GM18870 (cell line): ENCODE results near the gene IFI35.
"Not testable (repeated sequence)": the region's sequence is repeated elsewhere in the genome, so short reads cannot be mapped to it uniquely, and the experiment has no call there.

ENCODE experiments used
- ATAC-seq: cut with Tn5 transposase; IDR thresholded peaks from one replicate; pipeline ENCODE4 v1.9.1; 2021; ENCODE audit warnings: moderate library complexity; ENCODE audit not compliant: unreplicated experiment

Gene IFI35

DNA sequence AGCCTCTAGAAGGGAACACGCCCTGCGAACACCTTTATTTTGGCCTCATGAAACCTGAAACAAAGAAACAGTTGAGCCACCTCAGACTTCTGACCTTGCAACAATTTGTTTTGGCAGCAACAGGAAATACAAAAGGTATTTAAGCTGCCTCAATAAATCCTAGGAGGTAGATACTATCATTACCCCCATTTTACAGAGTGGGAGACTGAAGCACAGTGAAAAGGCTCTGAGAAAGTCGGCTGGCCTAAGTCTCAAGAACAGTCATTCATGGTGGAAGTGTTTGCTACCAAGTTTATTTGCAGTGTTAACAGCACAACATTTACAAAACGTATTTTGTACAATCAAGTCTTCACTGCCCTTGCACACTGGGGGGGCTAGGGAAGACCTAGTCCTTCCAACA lies 37.4 kb downstream of the IFI35 start:
- ATAC-seq, result no peak

GRCh38 chr17:43051969-43052368 lies 45.4 kb downstream of the IFI35 start:
- ATAC-seq, result no peak

DNA sequence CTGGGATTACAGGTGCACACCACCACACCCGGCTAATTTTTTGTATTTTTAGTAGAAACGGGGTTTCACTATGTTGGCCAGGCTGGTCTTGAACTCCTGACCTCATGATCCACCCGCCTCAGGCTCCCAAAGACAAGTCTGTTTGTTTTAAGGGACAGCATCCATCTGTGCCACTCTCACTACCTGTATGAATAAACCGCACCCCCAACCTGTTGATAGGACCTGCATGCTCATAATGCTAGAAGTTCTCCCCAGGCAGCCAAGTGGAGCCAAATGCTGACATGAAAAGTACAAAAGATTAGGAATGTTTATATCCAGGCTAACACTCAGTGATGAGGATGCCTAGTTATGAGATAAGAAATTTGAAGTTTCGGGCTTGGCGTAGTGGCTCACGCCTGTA lies 46.4 kb downstream of the IFI35 start:
- not testable (repeated sequence) for ATAC-seq

GRCh38 chr17:43056051-43056450 lies 49.5 kb downstream of the IFI35 start:
- ATAC-seq, result no peak

- no peak for ATAC-seq
Observed at GRCh38 chr17:43062984-43063638, 56.5 kb downstream of the IFI35 start.
